NCI-H526 (cell line): ENCODE measurements around the gene ZNF195.
"Not testable (repeated sequence)": the region's sequence is repeated elsewhere in the genome, so short reads cannot be mapped to it uniquely, and the experiment has no call there.

Experiments used
- DNase-seq, 2 experiments: peaks; one replicate each; lab custom pipeline; 2025; lab: John Stamatoyannopoulos, UW

Gene ZNF195

DNA sequence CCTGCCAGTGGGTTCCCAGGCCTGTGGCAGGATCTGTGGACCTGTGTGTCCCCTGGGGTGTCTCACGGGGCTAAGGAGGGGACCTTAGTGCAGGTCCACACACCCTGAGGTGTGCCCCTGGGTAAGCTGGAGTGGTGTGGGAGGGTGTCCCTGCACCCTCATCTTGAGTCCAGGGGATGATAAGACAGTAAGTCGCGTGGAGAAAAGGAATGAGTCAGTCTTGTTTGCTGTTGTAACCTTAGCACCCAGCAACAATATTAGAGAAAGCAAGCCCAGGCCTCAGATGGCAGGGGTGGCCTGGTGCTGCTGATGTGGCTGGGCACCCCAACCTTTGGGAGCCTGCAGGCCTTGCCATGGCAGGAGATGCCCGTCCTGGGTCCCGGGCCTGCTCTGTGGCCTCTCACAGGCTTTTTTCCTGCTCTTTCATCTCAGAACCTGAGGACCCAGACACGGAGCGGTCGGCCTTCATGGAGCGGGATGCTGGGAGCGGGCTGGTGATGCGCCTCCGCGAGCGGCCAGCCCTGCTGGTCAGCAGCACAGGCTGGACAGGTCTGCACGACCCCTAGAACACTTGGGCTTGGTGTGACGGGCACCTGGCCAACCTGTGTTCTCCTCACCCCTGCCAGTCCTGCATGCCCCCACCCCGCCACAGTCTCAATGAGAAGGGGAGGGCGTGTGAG, 23.4 kb upstream of the ZNF195 start:
- not testable (repeated sequence) for DNase-seq

DNA sequence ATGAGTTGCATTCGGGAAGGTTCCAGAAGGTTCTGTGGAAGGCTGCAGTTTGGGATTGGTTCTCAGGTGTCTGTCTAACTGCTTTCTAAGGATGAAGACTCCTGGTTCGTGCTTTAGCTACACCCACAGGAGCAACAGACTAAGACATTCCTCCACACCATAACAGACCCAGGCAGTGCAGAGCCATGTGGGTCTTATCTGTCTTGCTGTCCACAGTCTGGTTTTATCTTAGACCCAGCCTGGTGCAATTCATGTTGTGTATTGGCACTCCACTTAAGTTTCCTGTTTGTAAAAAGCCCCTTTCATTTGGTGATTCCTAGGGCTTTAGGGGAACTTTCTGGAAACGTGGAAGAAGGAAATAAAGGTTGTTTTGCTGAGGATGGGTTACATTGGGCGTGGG, 22.1 kb upstream of the ZNF195 start:
- DNase-seq: not testable (repeated sequence)

DNA sequence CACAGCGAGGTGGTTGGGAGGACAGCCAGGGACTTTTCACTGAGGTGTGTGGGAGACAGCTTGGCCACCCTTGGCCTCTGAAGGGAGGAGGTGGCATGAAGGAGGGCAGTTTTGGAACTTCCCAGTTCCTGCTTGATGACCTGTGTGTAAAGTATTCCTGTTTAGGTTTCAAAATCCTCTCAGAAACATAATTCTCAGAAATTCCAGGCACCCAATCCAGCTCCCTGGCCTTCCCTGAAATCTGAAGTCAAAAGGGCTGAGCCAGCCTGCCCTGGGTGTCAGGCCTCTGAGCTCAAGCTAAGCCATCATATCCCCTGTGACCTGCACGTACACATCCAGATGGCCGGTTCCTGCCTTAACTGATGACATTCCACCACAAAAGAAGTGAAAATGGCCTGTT, 19.6 kb upstream of the ZNF195 start:
- not testable (repeated sequence) for DNase-seq

DNA sequence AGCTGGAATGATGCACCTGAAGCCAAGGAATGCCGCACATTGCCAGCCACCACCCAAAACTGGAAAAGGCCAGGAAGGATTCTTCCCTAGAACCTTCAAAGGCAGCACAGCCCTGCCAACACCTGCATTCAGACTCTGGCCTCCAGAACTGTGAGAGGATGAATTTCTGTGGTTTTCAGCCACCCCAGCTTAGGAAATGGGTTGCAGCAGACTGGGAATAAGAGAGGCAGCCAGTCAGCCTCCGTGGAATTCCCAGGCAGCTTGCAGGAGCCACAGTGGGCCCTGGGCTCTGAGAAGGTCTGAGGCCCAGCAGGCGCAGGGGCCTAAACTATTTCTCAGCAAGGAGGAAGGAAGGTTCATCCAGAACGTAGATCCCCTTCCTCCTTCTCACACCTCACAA, 19.2 kb upstream of the ZNF195 start:
- DNase-seq: not testable (repeated sequence)

DNA sequence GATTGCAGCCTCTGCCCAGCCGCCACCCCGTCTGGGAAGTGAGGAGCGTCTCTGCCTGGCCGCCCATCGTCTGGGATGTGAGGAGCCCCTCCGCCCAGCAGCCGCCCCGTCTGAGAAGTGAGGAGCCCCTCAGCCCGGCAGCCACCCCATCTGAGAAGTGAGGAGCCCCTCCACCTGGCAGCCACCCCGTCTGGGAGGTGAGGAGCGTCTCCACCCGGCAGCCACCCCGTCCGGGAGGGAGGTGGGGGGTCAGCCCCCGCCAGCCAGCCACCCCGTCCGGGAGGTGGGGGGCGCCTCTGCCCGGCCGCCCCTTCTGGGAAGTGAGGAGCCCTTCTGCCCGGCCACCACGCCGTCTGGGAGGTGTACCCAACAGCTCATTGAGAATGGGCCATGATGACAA, 18.3 kb upstream of the ZNF195 start:
- DNase-seq: not testable (repeated sequence)

DNA sequence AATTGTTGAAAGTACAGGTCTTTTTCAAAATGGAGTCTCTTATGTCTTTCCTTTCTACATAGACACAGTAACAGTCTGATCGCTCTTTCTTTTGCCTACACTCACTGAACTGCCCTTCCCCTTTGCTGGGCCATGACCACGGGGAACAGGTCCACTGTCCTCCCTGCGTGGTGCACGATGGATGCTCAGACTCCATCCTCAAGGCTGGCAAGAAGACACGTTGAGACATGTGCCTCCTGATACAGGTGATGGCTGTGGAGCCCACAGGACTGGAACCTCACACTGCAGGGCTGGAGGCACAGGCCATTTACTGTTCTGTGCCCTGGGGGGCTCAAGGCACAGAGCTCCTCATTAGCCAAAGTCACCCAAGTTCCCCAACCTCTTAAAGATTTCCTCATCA, 16.5 kb upstream of the ZNF195 start:
- not testable (repeated sequence) for DNase-seq

DNA sequence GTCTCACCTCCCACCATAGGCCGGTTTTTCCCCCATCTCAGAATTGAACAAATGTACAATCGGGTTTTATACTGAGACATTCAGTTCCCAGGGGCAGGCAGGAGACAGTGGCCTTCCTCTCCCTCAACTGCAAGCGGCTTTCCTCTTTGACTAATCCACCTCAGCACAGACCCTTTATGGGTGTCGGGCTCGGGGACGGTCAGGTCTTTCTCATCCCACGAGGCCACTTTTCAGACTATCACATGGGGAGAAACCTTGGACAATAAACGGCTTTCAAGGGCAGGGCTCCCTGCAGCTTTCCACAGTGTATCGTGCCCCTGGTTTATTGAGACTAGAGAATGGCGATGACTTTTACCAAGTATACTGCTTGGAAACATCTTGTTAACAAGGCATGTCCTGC, 16.0 kb upstream of the ZNF195 start:
- not testable (repeated sequence) for DNase-seq

DNA sequence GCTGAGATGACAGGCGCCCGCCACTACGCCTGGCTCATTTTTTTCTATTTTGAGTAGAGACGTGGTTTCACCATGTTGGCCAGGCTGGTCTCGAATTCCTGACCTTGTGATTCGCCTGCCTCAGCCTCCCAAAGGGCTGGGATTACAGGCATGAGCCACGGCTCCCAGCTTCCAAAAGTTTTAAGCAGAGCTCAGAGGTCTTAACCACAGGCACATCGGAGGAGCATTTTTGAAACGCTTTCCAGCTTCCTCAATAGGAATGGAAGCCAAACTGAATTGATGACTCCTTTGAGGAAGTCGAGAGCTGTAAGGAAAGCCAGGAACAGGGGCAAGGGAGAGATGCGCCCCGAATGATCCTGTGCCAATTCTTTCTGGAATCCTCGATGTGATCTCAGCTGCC, 14.5 kb upstream of the ZNF195 start:
- DNase-seq: not testable (repeated sequence)

DNA sequence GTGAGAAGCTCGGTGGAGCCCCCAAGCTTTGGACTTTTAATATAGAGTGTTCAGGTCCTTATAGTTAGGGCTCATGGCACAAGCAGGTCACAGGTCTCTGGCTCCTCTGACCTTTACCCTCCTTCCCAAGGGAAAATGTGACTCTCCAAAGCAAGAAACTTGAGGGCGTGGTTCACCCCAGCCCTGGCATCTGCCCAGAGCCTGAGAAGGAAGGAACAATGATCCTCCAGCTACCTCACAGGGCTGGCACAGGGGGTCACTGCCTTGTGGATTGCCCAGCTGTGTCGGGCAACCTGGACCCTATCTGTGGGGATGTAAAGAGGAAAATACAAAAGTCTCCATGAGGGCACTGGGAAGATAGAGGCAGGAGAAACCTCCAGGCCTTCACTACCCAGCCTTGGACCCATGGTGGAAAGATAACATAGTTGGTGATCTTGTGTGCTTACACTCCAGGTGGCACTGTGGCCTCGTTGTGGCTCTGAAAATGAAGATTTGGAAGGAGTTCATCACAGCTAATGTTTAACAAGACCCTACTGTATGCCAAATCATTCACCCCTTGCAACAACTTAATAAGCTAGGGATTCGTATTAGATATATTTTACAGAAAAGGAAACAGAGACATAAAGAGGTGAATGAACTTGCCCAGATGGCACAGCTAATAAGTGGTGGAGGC, 3.8 kb upstream of the ZNF195 start:
- no peak for DNase-seq

DNA sequence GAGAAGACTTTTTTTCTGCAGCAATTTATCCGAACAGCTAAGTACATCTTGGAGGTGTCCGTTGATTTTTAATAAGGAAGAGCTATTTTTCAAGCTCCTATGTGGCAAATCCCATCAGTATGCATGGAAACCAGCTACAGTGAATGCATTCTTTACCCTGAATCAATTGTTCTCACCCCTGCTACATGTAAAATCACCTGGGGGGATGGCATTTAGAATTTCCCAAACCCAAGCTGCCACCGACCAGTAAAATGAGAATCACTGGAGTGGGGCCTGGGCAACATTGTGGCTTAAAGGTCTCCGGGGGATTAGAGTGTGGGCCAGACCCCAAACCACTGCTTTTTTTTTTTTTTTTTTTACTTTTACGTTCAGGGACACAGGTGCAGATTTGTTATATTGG, 2.8 kb upstream of the ZNF195 start:
- no peak for DNase-seq

DNA sequence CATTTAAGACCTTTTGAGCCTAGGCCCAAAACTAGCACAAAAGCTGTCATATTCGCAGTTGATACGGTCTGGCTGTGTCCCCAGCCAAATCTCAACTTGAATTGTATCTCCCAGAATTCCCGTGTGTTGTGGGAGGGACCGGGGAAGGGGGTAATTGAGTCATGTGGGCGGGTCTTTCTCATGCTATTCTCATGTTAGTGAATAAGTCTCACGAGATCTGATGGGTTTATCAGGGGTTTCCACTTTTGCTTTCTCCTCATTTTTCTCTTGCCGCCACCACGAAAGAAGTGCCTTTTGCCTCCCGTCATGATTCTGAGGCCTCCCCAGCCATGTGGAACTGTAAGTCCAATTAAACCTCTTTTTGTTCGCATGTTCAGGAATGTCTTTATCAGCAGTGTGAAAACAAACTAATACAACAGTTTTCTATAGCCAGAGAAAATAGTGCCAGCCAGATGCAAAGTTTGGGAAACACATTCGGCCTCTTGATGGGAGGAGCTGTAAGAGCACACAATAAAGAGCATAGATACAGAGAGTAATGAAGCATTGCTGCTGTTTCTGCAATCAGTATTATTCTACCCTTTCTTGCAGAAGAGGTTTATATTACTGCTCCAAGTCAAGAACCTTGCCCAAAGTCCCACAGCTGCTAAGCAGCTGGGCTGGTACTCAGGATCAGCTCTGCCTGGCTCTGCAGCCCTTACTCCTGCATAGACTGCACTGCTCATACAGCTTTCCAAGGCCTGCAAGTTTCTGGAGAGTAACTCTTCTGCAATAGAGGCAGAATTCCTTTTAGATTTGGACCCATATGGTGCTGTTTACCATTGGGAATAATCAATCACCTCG, 2.0 kb upstream of the ZNF195 start:
- no peak for DNase-seq

DNA sequence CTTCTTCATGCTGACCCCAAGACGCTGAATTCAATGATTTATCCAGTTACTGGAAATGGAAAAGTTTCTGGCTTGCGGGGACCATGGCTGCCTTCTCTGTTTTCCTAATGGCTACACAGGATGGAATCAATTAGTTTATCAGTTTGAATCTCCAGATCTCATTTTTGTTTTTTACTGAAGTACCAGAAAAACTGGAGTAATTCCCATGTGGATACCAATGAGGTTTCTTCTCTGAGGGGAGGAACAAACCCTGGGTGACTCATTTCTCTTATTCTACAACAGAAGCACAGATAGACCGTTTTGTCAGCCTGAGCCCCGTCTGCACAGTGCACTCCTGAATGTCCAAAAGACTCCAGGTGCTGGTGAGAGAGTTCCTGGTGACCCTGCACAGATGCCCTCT, 3.4 kb downstream of the ZNF195 start:
- DNase-seq: no peak

DNA sequence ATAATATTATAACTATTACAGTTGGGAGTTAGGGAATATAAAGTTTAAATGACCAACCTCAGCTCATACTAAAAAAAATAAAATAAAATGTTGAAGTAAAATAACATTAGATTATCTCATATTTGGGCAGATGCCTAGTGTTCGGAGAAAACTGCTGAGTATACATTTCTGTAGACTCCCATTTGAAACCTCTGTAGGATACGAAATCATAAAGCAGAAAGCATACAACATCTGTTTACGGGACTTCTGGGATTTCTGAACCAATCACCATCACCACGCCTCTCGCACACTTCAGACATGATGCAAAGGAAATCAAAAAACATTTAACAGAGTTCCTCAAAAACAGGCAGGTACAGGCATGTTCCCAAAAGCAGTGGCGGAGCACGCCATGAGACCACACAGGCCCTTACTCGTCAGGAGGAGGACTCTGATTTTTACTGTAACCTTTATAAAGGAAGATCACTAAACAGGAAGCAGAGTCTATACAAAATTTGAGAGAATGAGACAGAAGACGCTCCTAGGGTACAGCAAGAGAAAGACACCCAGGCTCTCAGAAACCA, 8.6 kb downstream of the ZNF195 start:
- no peak for DNase-seq

DNA sequence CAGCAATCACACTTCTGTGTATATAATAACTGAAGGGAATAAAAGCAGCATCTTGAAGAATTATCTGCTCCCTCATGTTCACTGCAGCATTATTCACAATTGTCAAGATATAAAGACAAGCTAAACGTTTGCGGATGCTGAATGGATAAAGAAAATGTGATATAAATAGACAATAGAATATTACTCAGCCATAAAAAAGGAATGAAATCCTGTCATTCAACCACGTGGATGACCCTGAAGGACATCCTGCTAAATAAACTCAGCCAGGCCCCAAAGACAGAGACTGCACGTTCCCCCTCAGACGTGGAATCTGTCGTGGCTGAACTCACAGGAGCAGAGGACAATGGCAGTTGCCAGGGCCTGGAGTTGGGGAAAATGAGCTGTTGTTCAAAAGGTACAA, 9.6 kb downstream of the ZNF195 start:
- DNase-seq: no peak

DNA sequence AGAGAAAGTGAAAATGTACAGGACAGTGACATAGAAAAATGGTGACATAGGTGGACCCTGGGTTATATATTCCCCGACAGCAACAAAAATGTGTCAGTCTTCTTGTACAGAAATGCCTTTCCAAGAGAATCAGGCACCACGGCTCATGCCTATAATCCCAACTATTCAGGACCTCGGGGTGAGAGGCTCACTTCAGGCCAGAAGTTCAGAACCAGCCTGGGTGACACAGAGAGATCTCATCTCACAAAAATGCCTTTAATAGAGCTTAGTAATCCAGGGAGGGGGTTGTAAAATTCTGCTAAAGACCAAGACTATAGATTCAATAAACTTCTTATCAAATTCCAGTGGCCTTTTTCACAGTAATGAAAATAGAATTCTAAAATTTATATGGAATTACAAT, 10.7 kb downstream of the ZNF195 start:
- DNase-seq: no peak

DNA sequence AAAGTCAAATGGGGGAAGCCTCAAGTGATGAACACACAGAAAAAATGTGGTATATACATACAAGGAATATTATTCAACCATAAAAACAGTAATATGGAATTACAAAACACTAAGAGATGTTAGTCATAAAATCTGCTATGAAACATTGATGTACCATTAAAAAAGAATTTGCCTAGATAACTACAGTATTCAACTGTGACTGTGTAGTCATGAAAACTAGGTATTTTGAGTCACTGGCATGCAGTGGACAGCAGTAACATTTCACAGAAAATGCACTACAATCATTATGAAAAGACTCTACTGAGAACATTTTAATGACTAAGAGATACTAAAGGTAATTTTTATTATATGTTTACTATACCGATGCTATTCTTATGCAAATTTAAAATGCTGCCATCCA, 11.7 kb downstream of the ZNF195 start:
- DNase-seq: no peak

DNA sequence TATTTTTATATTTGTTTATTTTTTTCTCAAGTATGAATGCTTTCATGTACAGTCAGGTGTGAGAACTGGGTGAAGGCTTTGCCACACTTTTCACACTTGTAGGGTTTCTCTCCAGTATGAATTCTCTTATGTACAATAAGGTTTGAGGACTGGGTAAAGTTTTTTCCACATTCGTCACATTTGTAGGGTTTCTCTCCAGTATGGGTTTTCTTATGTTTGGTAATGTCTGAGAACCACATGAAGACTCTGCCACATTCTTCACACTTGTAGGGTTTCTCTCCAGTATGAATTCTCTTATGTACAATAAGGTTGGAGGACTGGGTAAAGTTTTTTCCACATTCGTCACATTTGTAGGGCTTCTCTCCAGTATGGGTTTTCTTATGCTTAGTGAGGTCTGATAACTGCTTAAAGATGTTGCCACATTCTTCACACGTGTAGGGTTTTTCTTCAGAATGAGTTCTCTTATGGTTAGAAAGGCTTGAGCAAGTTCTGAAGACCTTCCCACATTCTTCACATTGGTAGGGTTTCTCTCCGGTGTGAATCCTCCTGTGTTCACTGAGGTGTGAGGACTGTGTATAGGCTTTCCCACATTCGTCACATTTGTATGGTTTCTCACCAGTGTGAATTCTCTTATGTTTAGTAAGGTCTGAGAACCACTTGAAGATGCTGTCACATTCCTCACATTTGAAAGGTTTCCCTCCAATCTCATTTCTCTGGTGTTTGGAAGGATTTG, 19.7 kb downstream of the ZNF195 start:
- DNase-seq: no peak

DNA sequence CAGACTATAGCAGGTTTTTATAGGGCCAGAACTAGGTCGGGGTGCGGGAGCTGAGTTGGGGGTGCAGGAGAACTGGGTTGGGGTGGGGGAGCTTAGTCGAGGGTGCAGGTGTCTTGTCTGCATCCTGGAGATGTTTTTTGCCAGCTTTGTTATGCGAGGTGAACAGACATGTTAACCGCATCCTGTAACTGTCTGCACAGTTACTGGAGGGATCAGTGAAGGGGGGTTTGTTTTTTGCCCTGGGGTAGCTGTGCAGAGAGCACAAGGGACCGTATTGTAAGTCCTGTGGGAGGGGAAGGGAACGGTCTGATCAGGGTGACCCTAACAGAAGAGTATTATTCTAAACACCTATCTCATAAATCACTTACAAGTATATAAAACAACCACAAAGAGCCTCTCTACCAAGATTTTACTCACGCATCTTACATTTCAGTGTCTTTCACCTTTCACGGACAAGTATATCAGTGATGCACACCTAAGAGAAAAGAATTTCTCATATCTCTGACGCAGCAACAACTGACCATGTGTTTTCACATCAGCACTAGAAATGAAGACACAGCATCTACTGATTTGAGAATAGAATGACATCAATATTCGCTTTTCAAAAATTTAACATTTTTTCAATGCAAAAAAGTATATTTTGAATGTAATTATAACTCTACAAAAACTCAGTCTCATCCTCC, 20.8 kb downstream of the ZNF195 start:
- DNase-seq: no peak

DNA sequence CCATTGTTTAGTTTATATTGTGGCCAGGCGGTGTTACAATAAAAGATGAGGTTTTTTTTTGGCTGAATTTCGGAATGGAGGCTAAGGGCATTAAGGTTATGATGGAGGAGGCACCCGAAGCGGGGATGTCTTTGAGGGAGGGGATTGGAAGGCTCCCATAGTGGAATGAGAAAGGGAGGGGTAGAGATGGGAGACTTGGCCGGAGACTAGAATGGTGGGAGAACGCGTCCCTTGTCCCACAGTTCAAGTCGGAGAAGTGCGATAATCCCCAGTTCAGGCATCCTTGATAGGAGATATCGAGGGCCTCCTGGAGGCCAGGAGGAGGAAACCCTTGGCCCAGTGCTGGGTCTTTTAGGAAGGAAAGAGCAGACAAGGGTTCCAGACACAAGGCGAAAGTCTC, 21.6 kb downstream of the ZNF195 start:
- no peak for DNase-seq

DNA sequence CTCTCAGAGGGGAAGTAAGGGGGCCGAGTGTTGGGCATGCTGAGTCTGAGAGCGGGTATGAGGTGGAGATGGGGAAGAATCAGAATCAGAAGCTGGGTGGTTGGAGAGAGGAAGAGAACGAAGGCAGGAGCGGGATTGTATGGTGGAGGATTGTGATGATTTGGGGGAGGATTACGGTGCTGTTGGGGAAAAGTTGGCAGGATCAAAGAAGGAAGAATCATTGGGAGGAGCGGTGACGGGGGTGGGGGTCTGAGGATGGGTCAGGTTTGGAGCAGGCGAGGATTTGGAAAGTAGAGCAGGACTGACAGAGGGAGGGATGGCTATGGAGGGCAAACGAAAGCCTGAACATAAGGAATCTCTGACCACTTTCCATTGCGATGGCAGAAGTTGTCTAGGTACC, 22.1 kb downstream of the ZNF195 start:
- no peak for DNase-seq

DNA sequence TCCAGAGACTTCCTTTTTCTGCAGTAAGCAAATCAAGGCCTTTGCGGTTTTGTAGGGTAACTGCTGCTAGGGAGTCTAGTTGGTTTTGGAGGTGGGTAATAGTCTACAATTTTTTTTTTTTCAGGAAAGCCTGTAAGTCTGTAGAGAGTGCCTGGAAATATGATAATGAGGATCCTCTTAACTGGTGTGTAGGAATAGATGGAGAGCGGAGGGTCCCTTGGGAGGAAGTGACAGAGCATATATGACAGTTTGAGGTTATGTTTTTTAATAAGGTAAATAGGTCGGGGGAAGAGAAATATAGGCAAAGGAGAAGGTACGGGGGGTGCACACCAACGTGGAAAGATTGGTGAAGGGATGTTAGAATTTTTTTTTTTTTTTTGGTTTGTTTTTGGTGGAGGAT, 25.9 kb downstream of the ZNF195 start:
- DNase-seq: peak; percentile 21 to 31
